Measurements from ENCODE around the gene MISFA. TPM values are rescaled to one million over a fixed set of nuclear protein-coding genes. Genes with fewer than 3 reads are reported as not detected.

The MISFA gene
- total and polyA plus RNA-seq, 9 of the 15 experiments (the other 6 are each of a cell fraction or from before 2014, with no cell fraction given) = 1.6 to 6.3 (median 3.4) TPM

GRCh38 chr11:18578975-18579598, 20.5 kb upstream of the MISFA start (continued):
- TF ChIP-seq CREB5 (CRISPR knock-in tag; IDR thresholded peaks at IDR 0.05) = no peak
- TF ChIP-seq MAFK (IDR thresholded peaks at IDR 0.05; ENCODE audit: low read length) = peak; percentile 78
- no peak for TF ChIP-seq DNMT1 (IDR thresholded peaks at IDR 0.05)
- 0 out of 2 replicates have a peak, but pooled peaks have one; percentile 29 for TF ChIP-seq BCOR (IDR thresholded peaks at IDR 0.05)
- TF ChIP-seq, protein P1, sequence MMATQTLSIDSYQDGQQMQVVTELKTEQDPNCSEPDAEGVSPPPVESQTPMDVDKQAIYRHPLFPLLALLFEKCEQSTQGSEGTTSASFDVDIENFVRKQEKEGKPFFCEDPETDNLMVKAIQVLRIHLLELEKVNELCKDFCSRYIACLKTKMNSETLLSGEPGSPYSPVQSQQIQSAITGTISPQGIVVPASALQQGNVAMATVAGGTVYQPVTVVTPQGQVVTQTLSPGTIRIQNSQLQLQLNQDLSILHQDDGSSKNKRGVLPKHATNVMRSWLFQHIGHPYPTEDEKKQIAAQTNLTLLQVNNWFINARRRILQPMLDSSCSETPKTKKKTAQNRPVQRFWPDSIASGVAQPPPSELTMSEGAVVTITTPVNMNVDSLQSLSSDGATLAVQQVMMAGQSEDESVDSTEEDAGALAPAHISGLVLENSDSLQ (IDR thresholded peaks at IDR 0.05) = 0 out of 2 replicates have a peak, but pooled peaks have one; percentile 26
- TF ChIP-seq MECOM (CRISPR knock-in tag; IDR thresholded peaks at IDR 0.05) = 0 out of 2 replicates have a peak, but pooled peaks have one; percentile 28
- no peak for TF ChIP-seq JUNB (CRISPR knock-in tag; conservative IDR thresholded peaks at IDR 0.05)
- peak; percentile 90 for TF ChIP-seq MAFG (tag; conservative IDR thresholded peaks at IDR 0.05)
- TF ChIP-seq C11orf30 (IDR thresholded peaks at IDR 0.05; ENCODE audit: low read depth) = peak; percentile 83
- TF ChIP-seq CBFA2T3 (IDR thresholded peaks at IDR 0.05) = peak; percentile 20; the same call in 1 of the 2 replicates
- peak; percentile 67 for TF ChIP-seq MEIS2 (IDR thresholded peaks at IDR 0.05; ENCODE audit: partially characterized antibody)
- peak in 1 of 2 experiments; percentile 52; a peak in 1 of 4 replicates for TF ChIP-seq HDAC1 (IDR thresholded peaks at IDR 0.05)
- TF ChIP-seq RCOR1 (IDR thresholded peaks at IDR 0.05; ENCODE audit: borderline replicate concordance in 1 of 2, low read depth in 2 of 2, low read length in 2 of 2) = peak in 1 of 2 experiments; percentile 87; a peak in 2 of 4 replicates
- TF ChIP-seq ZEB2 (IDR thresholded peaks at IDR 0.05) = peak; percentile 54; the same call in 1 of the 2 replicates
- TF ChIP-seq, protein P2, sequence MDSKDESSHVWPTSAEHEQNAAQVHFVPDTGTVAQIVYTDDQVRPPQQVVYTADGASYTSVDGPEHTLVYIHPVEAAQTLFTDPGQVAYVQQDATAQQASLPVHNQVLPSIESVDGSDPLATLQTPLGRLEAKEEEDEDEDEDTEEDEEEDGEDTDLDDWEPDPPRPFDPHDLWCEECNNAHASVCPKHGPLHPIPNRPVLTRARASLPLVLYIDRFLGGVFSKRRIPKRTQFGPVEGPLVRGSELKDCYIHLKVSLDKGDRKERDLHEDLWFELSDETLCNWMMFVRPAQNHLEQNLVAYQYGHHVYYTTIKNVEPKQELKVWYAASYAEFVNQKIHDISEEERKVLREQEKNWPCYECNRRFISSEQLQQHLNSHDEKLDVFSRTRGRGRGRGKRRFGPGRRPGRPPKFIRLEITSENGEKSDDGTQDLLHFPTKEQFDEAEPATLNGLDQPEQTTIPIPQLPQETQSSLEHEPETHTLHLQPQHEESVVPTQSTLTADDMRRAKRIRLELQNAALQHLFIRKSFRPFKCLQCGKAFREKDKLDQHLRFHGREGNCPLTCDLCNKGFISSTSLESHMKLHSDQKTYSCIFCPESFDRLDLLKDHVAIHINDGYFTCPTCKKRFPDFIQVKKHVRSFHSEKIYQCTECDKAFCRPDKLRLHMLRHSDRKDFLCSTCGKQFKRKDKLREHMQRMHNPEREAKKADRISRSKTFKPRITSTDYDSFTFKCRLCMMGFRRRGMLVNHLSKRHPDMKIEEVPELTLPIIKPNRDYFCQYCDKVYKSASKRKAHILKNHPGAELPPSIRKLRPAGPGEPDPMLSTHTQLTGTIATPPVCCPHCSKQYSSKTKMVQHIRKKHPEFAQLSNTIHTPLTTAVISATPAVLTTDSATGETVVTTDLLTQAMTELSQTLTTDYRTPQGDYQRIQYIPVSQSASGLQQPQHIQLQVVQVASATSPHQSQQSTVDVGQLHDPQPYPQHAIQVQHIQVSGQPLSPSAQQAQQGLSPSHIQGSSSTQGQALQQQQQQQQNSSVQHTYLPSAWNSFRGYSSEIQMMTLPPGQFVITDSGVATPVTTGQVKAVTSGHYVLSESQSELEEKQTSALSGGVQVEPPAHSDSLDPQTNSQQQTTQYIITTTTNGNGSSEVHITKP (IDR thresholded peaks at IDR 0.05; ENCODE audit: partially characterized antibody) = peak; percentile 60
- peak; percentile 65 for TF ChIP-seq EP300 (IDR thresholded peaks at IDR 0.05; ENCODE audit: low read length)
- no peak for TF ChIP-seq USF2 (CRISPR knock-in tag; IDR thresholded peaks at IDR 0.05)
- no peak for TF ChIP-seq ZNF589 (CRISPR knock-in tag; IDR thresholded peaks at IDR 0.05; ENCODE audit: low read depth)
